Astrocyte of the cerebellum (primary cell): ENCODE data around the gene PTPRT.

Source experiments
- DNase-seq: peaks from one replicate; pipeline ENCODE4 v3.0.0-alpha.2; 2011; ENCODE audit warnings: low read depth
- H3K4me3 ChIP-seq: 2 replicates; pipeline ENCODE4 v1.5.1; 2011; ENCODE audit warnings: mild to moderate bottlenecking, low read depth, low read length, moderate library complexity
- CTCF ChIP-seq: IDR thresholded peaks from 2 replicates; pipeline ENCODE4 v1.5.1; 2012; ENCODE audit warnings: low read length, low read depth, moderate library complexity, mild to moderate bottlenecking; ENCODE audit errors: missing control alignments
- in situ Hi-C: cut with HindIII; loops from 2 replicates; pipeline ENCODE4 v1.10.0; 2017; ENCODE audit warnings: low sequenced_read_pairs

Gene PTPRT

GRCh38 chr20:43046966-43047365 lies 142.7 kb downstream of the PTPRT start:
- DNase-seq: no peak
- no peak for TF ChIP-seq CTCF
- H3K4me3 ChIP-seq: no peak overlapping the region
- in situ Hi-C loops: no loop called here

- in situ Hi-C loops: no loop called here
These were observed 145.8 kb downstream of the PTPRT start for GRCh38 chr20:43043887-43044286.

GRCh38 chr20:43040427-43040826 lies 149.3 kb downstream of the PTPRT start:
- TF ChIP-seq CTCF: no peak
- no peak overlapping the region for H3K4me3 ChIP-seq
- in situ Hi-C loops: no loop called here
- no peak for DNase-seq

More at GRCh38 chr20:43043887-43044286, 145.8 kb downstream of the PTPRT start:
- DNase-seq: no peak
- no peak overlapping the region for H3K4me3 ChIP-seq
- no peak for TF ChIP-seq CTCF

GRCh38 chr20:43037605-43038309 lies 151.9 kb downstream of the PTPRT start:
- in situ Hi-C loops: no loop called here
- no peak overlapping the region for H3K4me3 ChIP-seq
- no peak for DNase-seq
- TF ChIP-seq CTCF: no peak

- no peak overlapping the region for H3K4me3 ChIP-seq
- DNase-seq: no peak
- no peak for TF ChIP-seq CTCF
- in situ Hi-C loops: no loop called here
These were observed 154.6 kb downstream of the PTPRT start for GRCh38 chr20:43034981-43035724.

- no peak overlapping the region for H3K4me3 ChIP-seq
- DNase-seq: no peak
- in situ Hi-C loops: no loop called here
- TF ChIP-seq CTCF: no peak
These were observed 157.2 kb downstream of the PTPRT start for GRCh38 chr20:43032459-43032858.
